Stomach (tissue), 9 donors: ENCODE data around the gene CDC42. TPM values are rescaled to one million over a fixed set of nuclear protein-coding genes. Genes with fewer than 3 reads are reported as not detected.

Source experiments
- DNase-seq, 2 donors: peaks; one replicate each; pipeline versions ENCODE4 v3.0.0 to v3.0.0-alpha.2; 2013 to 2019
- H3K27ac ChIP-seq, 5 donors: fragments of 200-600 bp in 4 of 5; sonication (generic) in 4 of 5; one replicate each; pipeline ENCODE4 v1.5.1; 2013 to 2019; ENCODE audit warnings: mild to moderate bottlenecking in 1 of 5, moderate library complexity in 1 of 5
- H3K27me3 ChIP-seq, 3 donors: fragments of 200-600 bp; sonication (generic); one replicate each; pipeline ENCODE4 v1.5.1; 2017 to 2019; ENCODE audit warnings: mixed run types in 1 of 3
- H3K36me3 ChIP-seq, 4 donors: fragments of 200-600 bp; sonication (generic); 1 replicate in 3 of 4; 2 replicates in 1 of 4; pipeline ENCODE4 v1.5.1; 2016 to 2019
- H3K4me1 ChIP-seq, 4 donors: fragments of 200-600 bp; sonication (generic); one replicate each; pipeline ENCODE4 v1.5.1; 2016 to 2019
- H3K4me3 ChIP-seq, 4 donors: fragments of 200-600 bp; sonication (generic) in 3 of 4; one replicate each; pipeline ENCODE4 v1.5.1; 2016 to 2019; ENCODE audit warnings: mild to moderate bottlenecking in 1 of 4
- H3K9me3 ChIP-seq, 4 donors: fragments of 200-600 bp; sonication (generic); one replicate each; pipeline ENCODE4 v1.5.1; 2016 to 2019
- CTCF ChIP-seq, 7 experiments: fragments of 450-650 bp in 4 of 7; fragments of 200-600 bp in 3 of 7; sonication (generic) in 3 of 7; IDR thresholded peaks; one replicate each; pipeline ENCODE4 v1.5.1; 2016 to 2019; ENCODE audit warnings: antibody characterized with exemption in 7 of 7, control low read depth in 2 of 7, mild to moderate bottlenecking in 1 of 7
- EP300 ChIP-seq: sonication (generic); formaldehyde crosslinking; IDR thresholded peaks from one replicate; pipeline ENCODE4 v1.6.1; 2017; ENCODE audit warnings: antibody characterized with exemption
- POLR2A ChIP-seq, 4 donors: fragments of 450-650 bp; IDR thresholded peaks; one replicate each; pipeline ENCODE4 v1.6.1; 2016; ENCODE audit warnings: antibody characterized with exemption in 4 of 4, control low read depth in 2 of 4, mild to moderate bottlenecking in 1 of 4, moderate library complexity in 1 of 4
- POLR2AphosphoS5 ChIP-seq, 3 donors: sonication (generic); formaldehyde crosslinking; IDR thresholded peaks; one replicate each; pipeline ENCODE4 v1.6.1; 2016; ENCODE audit warnings: antibody characterized with exemption in 3 of 3
- WGBS, 5 donors: extraction: QIAGEN DNeasy Blood & Tissue Kit in 3 of 5; methylation state at CpG; one replicate each; pipeline versions ENCODE4 v1.1.5 to v1.1.7; 2013 to 2018; 5-methylcytosine and 5-hydroxymethylcytosine counted together
- intact Hi-C: fragments of 100-400 bp; cut with DNase I; formaldehyde crosslinking; loops from one replicate; pipeline ENCODE4 v1.15.1; 2023; ENCODE audit warnings: low total_unique reads
- polyA plus RNA-seq, 3 donors: library from polyadenylated mRNA; stranded (reverse); fragments of 200-250 nt; gene quantifications; one replicate each; pipeline ENCODE4 v1.2.3, GENCODE V29; 2013
- total RNA-seq, 5 donors: library from RNA; depleted of rRNA; stranded (reverse); fragments of >200 nt; gene quantifications; one replicate each; pipeline versions ENCODE4 v1.1.0 to v1.2.3, GENCODE V29; 2014 to 2016
- donor health status: healthy with polysubstance abuse.
- donor health status: Bipolar disorder and iron deficiency.
- donor health status: healthy.

CDC42 gene
- total and polyA plus RNA-seq, 8 donors = 72.4 to 425 (median 122) TPM

GRCh38 chr1:22122273-22123070 is 70.0 kb downstream of the CDC42 start:
- intact Hi-C loops = no loop called here

GRCh38 chr1:22123071-22123390 is 70.5 kb downstream of the CDC42 start:
- no peak overlapping the region for H3K27ac ChIP-seq
- H3K4me1 ChIP-seq = peaks cover 0 to 7% (median 4%) of the 10 kb centered on the region in 4 donors
- no peak overlapping the region for H3K4me3 ChIP-seq
- peaks cover 0 to 38% (median 29%) of the 10 kb centered on the region in 4 donors for H3K36me3 ChIP-seq
- intact Hi-C loops = no loop called here
- WGBS, 5 donors = 72 to 92% (median 83%) methylated on average over 3 to 8 of the region's 8 CpGs
- TF ChIP-seq POLR2A (IDR thresholded peaks at IDR 0.05) = no peak
- no peaks in the 10 kb centered on the region for H3K9me3 ChIP-seq
- DNase-seq = no peak
- no peaks in the 10 kb centered on the region for H3K27me3 ChIP-seq

More at GRCh38 chr1:22122273-22123070, 70.0 kb downstream of the CDC42 start:
- Histone ChIP-seq H3K4me1 (peaks cover 4 to 12% (median 9%) of the 10 kb centered on the region in 4 donors), H3K36me3 (peaks cover 0 to 38% (median 34%) of the 10 kb centered on the region in 4 donors), H3K27ac (peak overlapping the region in 1 of 5 donors; percentile 18), H3K27me3 (no peaks in the 10 kb centered on the region), H3K4me3 (no peak overlapping the region), H3K9me3 (no peaks in the 10 kb centered on the region)
- no peak for TF ChIP-seq POLR2AphosphoS5 (IDR thresholded peaks at IDR 0.05)
- TF ChIP-seq CTCF (IDR thresholded peaks at IDR 0.05) = no peak
- TF ChIP-seq EP300 = no peak
- no peak for TF ChIP-seq POLR2A (IDR thresholded peaks at IDR 0.05)
- DNase-seq = no peak
- WGBS, 5 donors = 81 to 86% (median 85%) methylated on average over 16 to 21 of the region's 21 CpGs

GRCh38 chr1:22123901-22124404 is 71.4 kb downstream of the CDC42 start:
- no peak overlapping the region for H3K4me3 ChIP-seq
- H3K9me3 ChIP-seq = no peaks in the 10 kb centered on the region
- H3K36me3 ChIP-seq = peaks cover 0 to 30% (median 22%) of the 10 kb centered on the region in 4 donors
- no peak overlapping the region for H3K27ac ChIP-seq
- DNase-seq = no peak
- no peaks in the 10 kb centered on the region for H3K4me1 ChIP-seq
- H3K27me3 ChIP-seq = no peaks in the 10 kb centered on the region
- intact Hi-C loops = no loop called here
- WGBS, 5 donors = 68 to 83% (median 75%) methylated on average over 8 to 9 of the region's 9 CpGs
- no peak for TF ChIP-seq CTCF (IDR thresholded peaks at IDR 0.05)
- TF ChIP-seq POLR2AphosphoS5 (IDR thresholded peaks at IDR 0.05) = no peak
- no peak for TF ChIP-seq EP300
- no peak for TF ChIP-seq POLR2A (IDR thresholded peaks at IDR 0.05)

GRCh38 chr1:22124592-22125229 is 72.2 kb downstream of the CDC42 start:
- no peaks in the 10 kb centered on the region for H3K9me3 ChIP-seq
- no peak for TF ChIP-seq POLR2A (IDR thresholded peaks at IDR 0.05)
- no peak for TF ChIP-seq CTCF (IDR thresholded peaks at IDR 0.05)
- no peak for TF ChIP-seq POLR2AphosphoS5 (IDR thresholded peaks at IDR 0.05)
- TF ChIP-seq EP300 = no peak
- intact Hi-C loops = no loop called here
- no peaks in the 10 kb centered on the region for H3K4me1 ChIP-seq
- peaks cover 0 to 23% (median 19%) of the 10 kb centered on the region in 4 donors for H3K36me3 ChIP-seq
- DNase-seq = no peak
- no peaks in the 10 kb centered on the region for H3K27me3 ChIP-seq
- no peak overlapping the region for H3K27ac ChIP-seq
- H3K4me3 ChIP-seq = no peak overlapping the region
- WGBS, 5 donors = 86 to 95% (median 93%) methylated on average over 7 to 8 of the region's 8 CpGs
